ENCODE results near the gene SCNN1G.
"Not testable (repeated sequence)": the region's sequence is repeated elsewhere in the genome, so short reads cannot be mapped to it uniquely, and the experiment has no call there.

The SCNN1G gene

DNA sequence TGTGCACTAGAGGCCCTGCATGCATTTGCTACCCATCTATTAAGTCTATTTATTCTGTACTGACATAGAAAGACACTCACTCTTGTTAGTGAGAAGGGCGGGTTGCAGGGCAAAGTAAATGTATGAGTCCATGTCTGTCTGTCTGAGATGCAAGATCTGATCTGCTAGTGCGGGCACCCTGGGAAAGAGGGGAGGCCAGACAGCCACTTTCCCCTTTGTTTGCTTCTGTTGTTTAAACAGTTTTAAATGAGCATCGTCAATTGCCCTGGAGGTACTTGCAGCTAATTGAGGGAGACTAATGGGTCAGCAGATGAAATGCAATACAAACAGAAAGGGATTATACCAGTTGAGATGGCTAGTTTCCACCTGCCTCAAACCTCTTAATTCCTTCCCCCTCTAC lies 24.9 kb downstream of the SCNN1G start:
- no peak for DNase-seq

DNA sequence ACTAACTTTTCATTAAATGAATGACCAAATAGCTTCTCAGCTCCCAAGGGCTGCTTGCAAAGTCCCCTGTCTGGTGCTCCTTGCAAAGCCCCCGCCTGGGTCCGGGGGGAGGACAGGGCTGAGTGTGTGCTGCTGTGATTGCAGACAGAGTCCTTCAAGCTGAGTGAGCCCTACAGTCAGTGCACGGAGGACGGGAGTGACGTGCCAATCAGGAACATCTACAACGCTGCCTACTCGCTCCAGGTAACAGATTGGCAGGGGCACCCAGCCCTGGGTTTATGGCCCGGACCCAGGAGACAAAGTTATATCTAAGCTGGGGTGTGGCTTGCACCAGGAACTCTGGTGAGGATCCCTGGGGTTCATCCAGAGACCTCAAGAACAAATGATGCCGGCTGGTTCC lies 27.1 kb downstream of the SCNN1G start:
- no peak for DNase-seq

DNA sequence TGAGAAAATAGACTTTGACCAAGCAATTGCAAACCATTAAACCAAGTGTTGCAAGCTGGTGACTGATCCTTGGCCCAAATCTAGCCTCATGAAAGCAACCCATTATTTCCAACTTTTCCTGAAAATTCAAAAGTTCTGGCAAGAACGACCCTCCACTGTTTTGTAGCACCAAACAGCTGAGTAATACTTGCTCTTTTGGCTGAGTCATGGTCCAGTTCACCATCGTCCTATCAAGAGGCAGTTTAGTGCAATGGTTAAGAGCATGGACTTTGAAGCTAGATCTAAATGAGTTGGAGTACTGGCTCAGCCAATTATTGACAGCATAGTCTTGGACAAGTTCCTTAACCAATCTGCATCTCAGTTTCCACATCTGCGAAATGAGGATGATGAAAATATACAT lies 31.3 kb downstream of the SCNN1G start:
- DNase-seq: no peak

DNA sequence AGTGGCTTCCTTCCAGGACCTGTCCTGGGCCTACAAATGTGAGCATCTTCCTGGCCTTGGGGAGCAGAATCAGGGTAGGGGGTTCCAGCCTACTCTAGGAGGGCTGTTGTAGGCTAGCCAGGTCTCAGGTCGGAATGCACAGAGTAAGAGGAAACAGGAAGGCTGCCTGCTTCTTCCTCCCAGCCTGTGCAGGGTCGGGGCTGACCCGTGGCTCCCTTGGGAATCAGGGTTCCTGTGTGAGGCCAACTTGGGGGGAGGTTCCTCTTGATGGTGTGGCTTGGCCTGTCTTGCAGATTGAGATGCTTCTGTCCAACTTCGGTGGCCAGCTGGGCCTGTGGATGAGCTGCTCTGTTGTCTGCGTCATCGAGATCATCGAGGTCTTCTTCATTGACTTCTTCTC lies 32.3 kb downstream of the SCNN1G start:
- DNase-seq: no peak

DNA sequence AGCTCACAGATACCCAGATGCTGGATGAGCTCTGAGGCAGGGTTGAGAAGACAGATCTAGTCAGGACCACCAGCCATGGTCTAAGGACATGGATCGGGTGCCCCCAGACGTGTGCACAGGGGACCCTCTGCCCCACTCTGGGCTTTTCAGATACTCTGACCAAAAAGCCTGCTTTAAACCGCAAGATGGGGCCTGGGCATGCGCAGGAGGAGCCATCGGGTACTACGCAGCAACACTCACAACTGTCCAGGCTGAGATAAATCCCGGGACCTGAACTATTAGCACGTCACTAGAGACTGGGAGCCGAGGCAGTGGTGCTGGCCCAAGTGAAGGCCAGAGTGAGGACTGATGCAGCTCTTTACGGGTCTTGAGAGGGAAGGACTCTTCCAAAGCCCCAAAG lies 32.9 kb downstream of the SCNN1G start:
- no peak for DNase-seq

DNA sequence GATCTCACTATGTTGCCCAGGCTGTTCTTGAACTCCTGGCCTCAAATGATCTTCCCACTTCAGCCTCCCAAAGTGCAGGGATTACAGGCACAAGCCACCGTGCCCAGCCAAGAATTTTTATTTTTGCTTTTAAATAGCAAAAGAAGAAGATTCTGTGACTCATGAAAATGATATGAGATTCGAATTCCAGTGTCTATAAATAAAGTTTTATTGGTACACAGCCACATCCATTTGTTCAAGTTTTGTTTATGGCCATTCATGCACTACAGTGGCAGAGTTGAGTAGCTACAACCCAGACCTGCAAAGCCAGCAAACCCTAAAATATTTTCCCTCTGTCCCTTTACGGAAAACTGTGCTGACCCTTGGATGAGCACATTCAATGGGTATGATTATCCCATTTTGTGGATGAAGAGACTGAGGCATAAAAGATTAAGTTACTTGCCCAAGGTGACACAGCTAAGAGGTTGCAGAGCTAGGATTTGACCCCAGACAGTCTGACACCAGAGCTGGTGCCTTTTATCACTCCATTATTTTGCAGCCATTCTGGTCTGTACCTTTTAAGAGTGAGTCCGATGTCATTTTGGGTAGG lies 34.2 kb downstream of the SCNN1G start:
- no peak for DNase-seq

DNA sequence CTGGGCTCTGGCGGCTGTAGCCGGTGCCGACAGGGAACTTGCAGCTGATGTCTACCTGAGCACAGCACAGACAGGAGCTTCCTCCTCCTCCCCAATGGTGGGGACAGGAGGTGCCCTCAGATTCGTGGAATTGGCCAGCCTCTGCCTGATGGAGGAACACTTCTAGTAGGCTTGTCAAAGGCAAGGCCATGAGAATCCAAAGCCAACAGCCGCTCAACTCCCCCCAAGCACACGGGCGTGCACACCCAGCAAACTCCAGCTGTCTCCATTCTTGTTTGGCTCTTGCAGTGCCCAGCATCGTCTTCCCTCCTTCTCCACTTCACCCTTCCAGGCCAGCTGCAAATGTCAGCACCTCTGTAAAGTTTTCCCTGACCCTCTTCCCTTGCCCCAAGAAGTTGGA lies 35.1 kb downstream of the SCNN1G start:
- no peak for DNase-seq

DNA sequence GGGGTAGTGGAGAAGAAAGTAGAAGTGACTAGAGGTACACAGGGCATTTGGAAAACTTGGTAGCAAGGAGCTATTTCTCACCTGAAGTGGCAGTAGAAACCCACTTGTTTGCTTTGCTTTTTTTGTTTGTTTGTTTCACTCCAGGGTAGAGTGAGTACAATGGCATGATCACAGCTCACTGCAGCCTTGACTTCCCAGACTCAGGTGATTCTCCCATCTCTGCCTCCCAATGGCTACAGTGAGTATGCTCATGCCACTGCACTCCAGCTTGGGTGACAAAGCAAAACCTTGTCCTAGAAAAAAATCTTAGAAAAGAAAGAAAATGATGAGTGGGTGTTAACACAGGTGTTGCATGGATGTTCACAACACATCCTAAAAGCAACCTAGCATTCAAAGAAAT lies 40.4 kb downstream of the SCNN1G start:
- no peak for DNase-seq

DNA sequence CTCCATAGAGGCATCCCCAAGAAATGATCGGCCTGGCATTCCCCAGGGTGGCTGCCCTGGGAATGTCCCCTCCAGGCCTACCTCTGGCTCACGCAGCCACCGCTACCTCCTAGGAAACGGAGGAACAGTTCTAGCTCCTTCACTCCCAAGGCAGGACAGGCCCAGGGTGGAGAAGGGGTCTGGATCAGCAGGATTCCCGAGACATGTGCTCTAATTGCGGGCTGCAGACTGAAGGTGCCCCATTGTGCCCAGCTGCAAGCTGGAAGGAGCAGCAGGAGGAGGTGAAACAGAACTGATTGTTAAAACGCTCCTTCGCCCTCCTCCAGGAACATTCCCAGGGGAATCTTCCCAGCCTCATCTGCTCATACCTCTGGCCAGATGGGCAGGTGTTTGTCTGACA lies 40.8 kb downstream of the SCNN1G start:
- no peak for DNase-seq

DNA sequence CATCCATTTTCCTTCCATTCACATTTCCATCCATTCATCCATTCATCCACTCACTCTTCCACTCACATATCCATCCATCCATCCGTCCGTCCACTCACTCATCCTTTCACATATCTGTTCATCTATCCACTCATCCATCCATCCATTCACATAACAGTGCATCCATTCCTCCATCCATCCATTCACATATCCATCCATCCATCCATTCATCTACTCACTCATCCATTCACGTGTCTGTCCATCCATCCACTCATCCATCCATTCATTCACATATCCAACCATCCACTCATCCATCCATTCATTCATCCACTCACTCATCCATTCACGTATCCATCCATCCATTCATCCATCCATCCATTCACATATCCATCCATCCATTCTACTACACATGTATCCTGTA lies 42.6 kb downstream of the SCNN1G start:
- no peak for DNase-seq

DNA sequence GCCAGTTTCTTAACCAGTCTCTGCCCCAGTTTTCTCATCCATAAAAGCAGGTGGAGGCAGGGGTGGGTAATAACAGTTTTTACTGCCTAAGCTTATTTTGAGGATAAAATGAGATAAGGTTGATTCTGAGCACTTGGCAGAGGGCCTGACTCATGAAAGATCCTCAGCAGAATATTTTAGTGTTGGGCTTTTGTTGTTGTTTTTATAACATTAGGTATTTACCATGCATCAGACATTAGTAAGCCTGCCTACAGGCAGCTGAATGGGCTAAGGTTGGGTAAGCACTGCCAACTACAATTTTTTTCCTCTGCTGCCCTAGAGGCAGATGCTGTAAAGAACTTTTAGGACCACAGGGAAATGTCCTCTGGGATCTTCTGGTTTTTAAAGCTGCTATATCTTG lies 43.1 kb downstream of the SCNN1G start:
- DNase-seq: no peak

DNA sequence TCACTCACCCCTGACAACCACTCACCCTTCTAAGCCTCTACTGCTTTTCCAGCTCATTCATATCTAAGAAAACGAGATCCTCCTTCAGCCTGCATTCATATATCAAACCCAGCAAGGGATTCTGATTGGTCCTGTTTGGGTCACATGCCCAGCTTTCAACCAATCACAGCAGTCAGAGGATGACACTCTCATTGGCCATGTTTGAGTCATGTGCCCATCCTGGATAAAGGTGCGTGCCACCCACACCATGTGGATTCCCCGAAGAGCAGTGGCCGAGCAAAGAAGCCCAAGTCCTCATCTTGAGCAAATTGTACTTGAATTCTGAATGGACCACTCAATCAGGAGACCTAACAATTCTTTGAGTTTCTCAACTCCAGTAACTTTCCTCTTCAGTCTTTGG lies 45.0 kb downstream of the SCNN1G start:
- DNase-seq: no peak

DNA sequence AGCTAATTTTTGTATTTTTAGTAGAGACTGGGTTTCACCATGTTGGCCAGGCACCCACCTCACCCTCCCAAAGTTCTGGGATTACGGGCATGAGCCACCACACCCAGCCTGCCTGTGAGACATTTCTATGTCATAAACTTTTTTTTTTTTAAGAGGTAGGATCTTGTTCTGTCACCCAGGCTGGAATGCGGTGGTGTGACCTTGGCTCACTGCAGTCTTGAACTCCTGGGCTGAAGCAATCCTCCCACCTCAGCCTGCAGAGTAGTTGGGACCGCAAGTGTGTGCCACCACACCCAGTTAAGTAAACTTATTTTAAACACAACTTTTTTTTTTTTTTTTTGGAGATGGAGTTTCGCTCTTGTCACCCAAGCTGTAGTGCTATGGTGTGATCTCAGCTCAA lies 47.2 kb downstream of the SCNN1G start:
- DNase-seq: no peak

DNA sequence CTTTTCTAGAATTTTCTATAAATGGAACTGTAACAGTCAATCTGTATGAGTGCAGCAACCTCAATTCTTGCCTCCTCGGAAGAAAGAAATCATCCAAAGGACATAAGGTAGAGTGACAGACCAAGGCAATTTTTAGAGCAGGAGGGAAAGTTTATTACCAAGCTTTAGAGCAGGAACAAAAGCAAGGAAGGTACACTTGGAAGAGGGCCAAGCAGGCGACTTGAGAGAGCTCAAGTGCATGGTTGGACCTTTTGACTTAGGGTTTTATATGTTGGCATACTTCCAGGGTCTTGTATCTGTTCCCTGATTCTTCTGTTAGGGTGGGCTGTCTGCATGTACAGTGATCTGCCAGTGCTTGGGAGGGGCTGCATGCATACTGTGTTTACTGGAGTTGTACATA lies 50.3 kb downstream of the SCNN1G start:
- no peak for DNase-seq

DNA sequence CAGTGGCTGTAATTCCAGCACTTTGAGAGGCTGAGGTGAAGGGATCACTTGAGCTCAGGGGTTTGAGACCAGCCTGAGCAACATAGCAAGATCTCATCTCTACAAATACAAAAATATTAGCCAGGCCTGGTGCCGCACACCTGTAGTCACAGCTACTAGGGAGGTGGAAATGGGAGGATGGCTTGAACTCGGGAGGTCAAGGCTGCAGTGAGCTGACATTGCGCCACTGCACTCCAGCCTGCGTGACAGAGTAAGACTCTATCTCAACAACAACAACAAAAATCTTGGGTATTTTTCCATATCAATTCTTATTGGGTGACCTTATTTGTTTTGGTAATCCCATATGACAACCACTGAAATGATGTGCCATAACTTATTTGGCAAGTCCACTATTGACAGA lies 52.6 kb downstream of the SCNN1G start:
- DNase-seq: no peak

DNA sequence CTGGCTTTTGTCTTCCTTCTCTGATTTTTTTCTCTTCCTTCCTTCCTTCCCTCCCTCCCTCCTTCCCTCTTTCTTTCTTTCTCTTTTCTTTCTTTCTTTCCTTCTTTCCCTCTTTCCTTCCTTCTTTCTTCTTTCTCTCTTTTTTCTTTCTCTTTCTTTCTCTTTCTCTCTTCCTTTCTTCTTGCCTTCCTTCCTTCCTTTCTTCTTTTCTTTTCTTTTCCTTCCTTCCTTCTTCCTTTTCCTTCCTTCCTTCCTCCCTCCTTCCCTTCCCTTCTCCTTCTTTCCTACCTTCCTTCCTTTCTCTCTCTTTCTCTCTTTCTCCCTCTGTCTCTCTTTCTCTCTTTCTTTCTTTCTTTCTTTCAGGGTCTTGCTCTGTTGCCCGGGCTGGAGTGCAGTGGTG lies 54.4 kb downstream of the SCNN1G start:
- DNase-seq: no peak

DNA sequence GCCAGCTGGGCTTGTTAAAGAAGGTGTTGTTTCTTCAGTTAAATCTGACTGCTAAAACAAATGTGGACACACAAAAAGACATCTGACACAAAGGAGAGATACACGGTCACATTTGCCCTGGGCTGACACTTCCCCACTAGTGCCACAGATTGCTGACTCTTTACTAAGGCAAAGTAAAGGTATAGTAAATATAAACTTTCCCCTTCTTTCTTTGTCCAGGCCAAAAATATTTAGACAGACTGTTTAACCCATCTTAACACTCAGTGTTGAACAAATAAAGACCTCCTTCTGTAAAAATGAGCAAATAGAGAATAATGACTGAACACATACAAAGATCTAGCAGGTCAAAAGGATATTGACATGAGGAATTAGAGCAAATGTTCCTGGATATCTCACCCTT lies 58.4 kb downstream of the SCNN1G start:
- no peak for DNase-seq

DNA sequence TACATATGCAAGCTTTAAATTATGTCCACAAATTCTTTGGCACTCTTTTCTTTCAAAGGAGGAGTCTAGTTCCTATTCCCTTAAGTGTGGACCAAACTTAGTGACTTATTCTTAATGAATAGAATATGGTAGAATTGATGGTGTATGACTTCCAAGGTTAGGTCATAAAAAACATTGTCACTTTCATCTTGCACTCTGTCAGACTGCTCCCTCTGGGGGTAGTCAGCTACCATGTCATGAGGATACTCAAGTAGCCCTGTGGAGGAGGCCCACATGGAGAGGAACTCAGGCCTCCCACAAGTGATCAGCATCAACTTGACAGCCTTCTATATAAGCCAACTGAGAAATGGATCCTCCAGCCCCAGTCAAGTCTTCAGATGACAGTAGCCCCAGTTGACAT lies 61.6 kb downstream of the SCNN1G start:
- DNase-seq: no peak

DNA sequence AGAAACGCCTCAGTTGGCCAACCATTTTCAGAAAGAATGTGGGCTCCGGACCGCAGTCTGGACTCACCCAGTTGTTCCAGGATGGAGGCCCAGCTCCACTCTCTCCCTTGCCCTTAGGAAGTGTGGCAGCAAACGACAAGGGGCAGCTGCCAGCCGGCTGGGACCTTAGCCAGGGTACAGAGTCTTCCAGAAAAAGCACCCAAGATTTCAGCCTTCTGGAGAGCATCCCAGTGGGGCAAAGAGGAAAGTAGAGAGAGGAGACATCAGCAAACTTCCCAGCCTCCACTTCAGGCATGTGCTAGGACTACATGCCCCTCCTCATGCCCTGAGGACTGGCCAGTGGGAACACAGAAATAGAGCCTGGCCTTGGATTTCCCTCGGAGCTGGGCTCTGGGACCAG lies 62.7 kb downstream of the SCNN1G start:
- no peak for DNase-seq

DNA sequence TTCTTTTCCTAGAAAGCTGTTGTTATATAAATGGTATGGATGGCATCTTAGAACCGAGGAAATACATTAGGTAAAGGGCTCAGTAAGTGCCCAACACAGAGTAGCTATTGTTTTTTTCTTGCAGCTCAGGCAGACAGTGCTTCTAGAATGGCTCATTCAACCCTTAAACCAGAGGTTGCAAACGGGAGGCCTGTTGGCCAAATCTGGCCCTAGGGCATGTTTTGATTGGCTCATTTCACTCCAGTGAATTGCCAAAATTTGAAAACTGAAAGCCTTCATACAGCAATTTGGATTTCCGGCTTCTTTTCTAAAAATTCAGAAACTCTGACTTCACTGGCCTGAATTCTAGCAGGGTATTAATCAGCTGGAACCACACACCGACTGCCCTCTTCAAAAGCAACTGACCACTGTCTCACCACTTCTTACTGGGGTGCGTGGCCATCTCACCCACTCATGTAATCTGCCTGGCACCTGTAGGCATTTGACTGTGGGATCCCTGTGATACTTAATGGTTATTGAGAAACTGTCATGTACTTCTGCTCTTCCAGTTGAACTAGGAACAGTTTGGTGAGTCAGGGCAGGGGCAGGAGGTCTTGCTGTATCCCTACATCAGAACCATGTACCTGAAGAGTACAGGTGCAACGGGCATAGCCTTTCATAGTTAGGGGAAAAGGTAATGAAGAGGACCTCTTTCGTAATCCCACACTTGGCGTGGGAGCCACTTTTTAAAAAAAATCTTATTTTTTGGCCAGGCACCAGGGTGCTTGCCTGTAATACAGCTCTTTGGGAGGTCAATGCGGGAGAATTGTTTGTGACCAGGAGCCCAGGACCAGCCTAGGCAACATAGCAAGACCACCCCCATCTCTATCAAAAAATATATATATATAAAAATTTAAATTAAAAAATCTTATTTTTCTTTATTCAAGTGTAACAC lies 66.0 kb downstream of the SCNN1G start:
- DNase-seq: no peak

DNA sequence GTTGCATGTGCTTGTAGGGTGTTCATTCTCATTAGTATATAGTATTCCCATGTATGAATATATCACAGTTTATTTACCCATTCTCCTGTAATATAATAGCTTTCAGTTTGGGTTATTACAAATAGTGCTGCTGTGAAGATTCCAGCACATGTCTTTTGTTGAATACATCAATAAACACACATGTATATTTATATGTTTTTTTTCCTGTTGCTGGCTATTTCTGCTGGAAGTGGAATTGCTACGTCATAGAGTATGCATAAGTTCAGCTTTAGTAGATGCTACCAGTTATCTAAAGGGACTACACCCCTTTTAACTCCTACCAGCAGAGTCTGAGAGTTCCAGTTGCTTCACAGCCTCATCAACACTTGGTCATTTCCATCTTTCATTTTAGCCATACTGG lies 67.3 kb downstream of the SCNN1G start:
- no peak for DNase-seq

DNA sequence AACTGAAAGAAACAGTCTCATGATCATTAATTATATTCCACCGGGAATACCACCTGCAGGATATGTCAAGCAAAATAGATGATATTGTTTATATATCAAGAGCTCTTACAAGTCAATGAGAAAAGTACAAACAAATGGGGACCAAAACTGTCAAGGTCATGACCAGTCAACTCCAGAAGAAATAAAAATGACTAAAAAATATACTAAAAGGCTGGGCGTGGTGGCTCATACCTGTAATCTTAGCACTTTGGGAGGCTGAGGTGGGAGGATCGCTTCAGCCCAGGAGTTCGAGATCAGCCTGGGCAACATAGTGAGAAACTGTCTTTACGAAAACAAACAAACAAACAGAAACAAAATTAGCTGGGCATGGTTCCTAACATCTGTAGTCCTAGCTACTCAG lies 69.8 kb downstream of the SCNN1G start:
- DNase-seq: no peak

DNA sequence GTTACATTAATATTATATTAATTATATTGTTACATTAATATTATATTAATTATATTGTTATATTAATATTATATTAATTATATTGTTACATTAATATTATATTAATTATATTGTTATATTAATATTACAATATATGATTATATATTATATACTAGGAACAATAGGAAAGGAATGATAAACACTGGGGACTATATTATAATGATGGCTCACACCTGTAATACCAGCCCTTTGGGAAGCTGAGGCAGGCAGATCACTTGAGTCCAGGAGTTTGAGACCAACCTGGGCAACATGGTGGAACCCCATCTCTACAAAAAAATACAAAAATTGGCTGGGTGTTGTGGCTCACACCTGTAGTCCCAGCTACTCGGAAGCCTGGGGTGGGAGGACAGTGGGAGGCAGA lies 71.1 kb downstream of the SCNN1G start:
- DNase-seq: not testable (repeated sequence)

DNA sequence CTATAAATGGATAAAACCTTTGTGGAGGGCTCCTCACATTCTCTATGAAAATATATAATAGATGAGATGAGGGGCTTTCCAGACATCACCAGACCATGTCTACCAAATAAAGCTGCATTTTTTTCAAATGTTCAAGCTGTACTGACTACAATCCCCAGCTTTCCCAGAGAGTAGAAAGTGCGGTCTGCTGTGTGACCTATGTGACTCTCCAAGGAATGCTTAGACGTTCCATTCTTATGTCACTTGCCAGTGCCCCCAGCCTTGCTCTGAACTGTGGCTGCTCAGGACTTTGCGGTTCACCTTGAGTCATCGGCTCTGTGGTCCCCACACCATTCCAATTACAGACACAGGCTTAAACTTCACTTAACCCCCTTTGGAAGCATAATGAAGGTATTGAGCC lies 71.8 kb downstream of the SCNN1G start:
- DNase-seq: peak; percentile 43

DNA sequence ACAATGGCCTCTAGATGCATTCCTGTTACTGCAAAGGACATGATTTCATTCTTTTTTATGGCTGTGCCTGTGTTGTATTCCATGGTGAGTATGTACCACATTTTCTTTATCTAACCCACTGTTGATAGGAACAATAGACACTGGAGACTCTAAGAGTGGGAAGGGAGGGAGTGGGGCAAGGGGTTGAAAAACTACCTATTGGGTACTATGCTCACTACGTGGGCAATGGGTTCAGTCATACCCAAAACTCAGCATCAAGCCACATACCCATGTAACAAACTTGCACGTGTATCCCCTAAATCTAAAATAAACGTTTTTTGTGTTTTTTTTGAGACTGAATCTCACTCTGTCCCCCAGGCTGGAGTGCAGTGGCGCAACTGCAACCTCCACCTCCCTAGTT lies 72.5 kb downstream of the SCNN1G start:
- DNase-seq: no peak

All from fibroblast of skin of back (primary cell).